LNCAP (cell line): ENCODE data around the gene HOXD3.

Experiments used
- TF ChIP-seq, protein P1 (sequence below): fragments of 450-650 bp; IDR thresholded peaks from 2 replicates; pipeline ENCODE4 v1.5.1; 2017; ENCODE audit warnings: mild to moderate bottlenecking

HOXD3 gene

DNA sequence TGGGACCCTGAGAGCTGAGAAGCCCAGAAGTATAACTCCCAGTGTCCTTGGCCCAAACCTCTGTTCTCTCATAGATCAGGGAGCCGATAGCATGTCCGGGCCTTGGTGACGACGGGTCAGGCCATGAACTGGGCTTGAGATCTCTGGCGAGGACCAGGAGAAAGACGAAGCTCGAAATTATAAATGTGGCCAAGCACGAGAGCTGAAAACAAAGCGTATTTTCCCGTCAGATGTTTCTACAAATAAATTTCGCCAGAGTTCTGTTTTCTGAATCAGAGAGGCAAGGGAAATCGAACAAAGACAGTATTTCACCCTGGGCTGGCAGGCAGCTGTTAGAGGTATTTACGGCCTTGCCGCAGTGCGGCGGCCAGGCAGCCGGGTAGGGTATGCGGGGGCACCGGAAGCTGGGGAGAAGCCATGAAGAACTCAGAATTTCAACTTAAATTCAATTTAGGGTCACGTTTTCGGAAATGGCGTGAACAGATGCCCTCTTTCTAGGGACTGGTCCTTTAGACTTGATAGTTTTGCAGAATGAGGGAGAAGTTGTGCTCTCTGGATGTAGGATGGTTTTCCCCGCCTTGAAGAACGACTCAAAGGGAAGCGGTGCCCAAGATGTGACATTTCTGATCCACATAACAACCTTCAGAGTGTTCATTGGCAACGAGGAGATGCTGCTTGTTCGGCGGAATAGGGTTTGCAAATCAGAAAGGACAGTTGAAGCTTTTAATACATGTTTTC lies 18.0 kb upstream of the HOXD3 start:
- TF ChIP-seq, protein P1, sequence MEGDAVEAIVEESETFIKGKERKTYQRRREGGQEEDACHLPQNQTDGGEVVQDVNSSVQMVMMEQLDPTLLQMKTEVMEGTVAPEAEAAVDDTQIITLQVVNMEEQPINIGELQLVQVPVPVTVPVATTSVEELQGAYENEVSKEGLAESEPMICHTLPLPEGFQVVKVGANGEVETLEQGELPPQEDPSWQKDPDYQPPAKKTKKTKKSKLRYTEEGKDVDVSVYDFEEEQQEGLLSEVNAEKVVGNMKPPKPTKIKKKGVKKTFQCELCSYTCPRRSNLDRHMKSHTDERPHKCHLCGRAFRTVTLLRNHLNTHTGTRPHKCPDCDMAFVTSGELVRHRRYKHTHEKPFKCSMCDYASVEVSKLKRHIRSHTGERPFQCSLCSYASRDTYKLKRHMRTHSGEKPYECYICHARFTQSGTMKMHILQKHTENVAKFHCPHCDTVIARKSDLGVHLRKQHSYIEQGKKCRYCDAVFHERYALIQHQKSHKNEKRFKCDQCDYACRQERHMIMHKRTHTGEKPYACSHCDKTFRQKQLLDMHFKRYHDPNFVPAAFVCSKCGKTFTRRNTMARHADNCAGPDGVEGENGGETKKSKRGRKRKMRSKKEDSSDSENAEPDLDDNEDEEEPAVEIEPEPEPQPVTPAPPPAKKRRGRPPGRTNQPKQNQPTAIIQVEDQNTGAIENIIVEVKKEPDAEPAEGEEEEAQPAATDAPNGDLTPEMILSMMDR, result no peak

DNA sequence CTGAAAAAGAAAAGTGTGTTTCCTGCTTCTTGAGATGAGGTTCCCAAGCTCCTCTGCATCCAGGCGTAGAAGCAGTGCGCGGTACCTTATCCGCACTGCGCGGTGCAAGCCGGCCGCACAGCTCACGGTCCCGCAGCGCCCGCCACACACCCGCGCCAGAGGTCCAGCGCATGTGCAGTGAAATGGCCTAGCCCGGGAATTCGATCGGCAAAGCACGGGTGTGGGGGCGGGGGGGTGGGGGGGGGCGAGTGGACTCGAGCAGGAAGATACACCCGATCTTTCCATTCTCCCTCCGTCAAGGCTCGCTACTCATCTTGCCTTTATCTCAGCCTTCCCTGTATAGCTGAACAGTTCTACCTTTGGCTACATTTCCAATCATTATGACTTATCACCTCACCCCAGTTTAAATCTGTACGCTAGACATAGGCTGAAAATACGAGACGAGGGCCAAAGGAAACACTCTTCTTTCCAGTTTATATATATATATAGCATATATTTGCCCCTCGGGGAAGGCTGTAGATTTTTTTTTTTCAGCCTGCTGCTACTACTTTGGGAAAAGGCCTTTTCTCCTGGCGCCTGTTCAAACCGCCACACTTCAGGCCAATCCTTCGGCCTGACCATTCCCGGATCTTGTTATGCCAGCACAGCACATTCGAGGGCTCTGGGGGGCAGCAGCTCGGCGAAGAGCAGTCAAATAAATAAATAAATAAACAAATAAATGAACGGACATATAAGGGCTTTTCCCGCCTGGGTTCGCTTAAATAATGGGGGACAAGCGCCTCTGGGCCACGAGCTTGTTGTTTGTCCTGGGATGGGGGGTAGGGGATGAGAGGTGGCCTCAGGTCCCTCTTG lies 17.2 kb upstream of the HOXD3 start:
- TF ChIP-seq, protein P1, result no peak

DNA sequence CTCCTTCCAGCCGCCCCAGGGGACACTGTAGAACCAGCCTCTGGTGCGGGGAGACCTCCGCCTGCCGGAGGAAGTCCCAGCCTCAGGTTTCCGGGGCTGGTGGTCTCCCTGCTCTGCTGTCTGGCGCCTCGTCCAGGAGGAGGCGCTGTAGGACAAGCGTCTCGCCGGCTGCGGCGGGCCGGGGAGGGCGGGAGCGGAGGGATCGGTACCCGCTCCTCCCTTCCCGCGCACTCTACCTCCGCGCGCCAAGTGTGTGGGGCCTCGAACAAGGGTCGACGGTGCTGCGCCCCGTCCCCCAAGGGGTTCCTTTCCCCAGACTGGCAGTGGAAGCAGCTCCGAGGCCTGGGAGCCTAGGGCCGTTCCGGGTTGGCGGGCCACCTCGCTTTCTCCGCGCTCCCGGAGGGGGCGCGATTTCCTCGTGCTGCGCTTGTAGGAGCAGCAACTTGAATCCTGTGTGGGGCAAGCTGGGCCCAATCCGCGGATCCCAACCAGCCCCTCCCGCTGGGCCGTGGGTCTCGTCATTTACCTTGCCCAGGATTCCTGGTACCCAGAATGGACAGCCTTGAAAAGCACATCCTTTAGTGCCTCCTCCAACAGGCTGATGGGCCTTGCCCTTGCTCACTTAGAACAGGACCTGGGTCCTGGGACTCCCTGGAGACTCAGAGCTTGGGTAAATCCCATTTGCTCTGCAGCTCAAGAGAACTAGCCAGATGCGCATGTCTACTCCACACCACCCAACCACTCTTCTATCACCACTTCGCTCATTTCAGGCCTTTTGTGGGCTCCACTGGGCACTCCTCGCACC lies 16.4 kb upstream of the HOXD3 start:
- TF ChIP-seq, protein P1, result peak; percentile 89

DNA sequence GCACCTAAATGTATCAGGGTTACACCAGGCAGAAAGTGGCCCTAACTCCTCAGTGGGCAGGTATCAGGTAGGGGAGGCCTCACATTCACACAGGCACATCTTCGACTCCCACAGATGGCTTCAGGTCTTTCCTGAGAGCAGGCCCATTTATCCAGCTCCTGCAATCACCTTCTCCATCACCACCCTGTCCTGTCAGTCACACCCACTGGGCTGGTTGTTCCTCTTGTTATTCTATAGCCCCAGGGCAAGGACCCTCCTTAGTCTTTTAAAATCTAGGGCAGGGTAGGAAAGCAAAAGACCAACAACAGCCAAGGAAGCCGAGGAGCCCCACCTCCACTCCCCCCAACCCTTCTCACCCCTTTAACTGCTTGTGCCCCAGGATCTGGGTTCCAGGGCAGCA lies 14.8 kb upstream of the HOXD3 start:
- TF ChIP-seq, protein P1, result no peak

DNA sequence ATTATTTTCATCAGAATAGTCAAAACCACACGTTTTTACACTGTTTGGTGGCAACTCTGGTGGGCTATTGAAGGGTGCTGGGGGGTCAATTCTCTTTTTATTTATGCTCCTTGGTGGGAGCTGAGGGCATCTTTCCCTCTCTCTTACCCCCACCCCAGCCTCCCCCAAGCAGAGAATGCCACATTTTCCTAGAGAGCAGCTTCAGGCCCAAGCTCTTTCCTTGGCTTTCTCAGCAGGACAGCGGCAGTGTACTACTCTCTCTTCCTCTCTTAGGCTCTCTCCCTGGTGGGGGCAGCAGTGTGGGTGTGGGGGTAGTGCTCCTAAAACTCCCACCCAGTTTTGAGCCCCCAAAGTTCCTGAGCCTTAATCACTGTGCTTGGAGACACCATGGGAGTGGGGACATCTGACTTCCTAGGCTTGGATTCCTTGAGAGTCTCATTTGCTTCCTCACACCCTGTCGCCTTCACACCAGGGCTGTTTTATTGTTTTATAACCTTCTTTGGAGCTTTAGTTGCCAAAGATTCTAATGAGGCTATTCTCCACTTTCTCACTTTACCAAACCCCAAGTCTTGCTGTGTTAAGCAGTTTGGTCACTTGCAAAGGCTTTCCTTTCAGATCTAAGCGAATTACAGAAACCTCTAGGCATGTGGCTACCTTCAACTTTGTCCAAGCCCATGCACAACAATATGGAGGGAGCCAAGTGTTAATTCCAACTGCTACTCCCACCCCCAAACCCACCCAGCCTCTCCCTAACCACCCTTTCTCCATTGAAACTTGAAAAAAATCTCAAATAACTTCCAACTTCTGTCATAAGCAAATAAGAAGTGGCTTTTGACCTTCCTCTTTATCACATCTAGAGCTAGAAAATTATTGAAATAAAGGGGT lies 11.8 kb upstream of the HOXD3 start:
- TF ChIP-seq, protein P1, result no peak

DNA sequence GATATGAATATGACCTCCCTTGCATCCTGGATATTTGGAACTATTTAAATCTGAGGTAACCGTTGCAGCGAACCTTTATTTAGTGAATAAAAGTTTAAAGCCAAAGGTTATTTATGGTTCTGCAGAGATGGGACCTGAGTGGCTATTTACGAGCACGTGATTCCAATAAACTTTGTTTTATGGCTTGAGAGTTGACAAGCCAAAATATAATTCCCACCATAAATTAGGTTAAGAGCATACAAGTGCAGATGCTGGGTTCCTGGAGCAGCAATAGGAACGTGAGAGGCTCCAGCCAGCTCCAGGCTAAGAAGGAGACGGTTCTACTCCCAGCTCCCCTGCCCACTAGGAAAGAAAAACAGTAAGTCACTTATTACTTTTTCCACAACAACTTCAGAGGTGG lies 11.0 kb upstream of the HOXD3 start:
- TF ChIP-seq, protein P1, result no peak

DNA sequence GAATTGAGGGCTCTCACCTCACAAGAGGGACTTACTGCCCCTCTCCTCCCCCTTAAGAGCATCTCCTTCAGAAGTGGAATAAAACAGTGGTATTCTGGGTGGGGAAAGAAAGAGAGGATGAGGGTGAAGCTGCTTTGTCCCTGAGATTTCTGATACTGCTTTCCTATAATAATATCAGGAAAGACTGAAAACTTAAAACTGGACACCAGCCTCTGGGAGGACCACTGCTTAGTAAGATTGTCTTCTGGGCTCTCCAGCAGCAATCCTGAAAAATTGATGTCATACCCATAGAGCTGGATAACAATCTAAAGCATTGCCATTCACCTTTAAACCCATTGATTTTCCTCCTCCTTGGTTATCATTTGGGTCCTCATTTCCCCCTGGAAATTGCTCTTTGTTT lies 10.5 kb upstream of the HOXD3 start:
- TF ChIP-seq, protein P1, result no peak
